Jurkat, Clone E6-1 (cell line): ENCODE measurements around the gene ZNF469.

Experiments used
- DNase-seq: peaks from one replicate; pipeline ENCODE4 v3.0.0-alpha.2; 2011; ENCODE audit warnings: low read depth, low spot score
- H3K4me3 ChIP-seq: 2 replicates; pipeline ENCODE4 v1.5.1; 2011; ENCODE audit warnings: mild to moderate bottlenecking, low read length, control low read depth, moderate library complexity

ZNF469 gene

GRCh38 chr16:88429387-88430184, 46.8 kb downstream of the ZNF469 start:
- no peak for DNase-seq
- no peak overlapping the region for H3K4me3 ChIP-seq

- DNase-seq, result no peak
- no peak overlapping the region for H3K4me3 ChIP-seq
Measured at GRCh38 chr16:88430185-88430523, 47.4 kb downstream of the ZNF469 start.

GRCh38 chr16:88430524-88431446, 48.0 kb downstream of the ZNF469 start:
- no peak overlapping the region for H3K4me3 ChIP-seq
- no peak for DNase-seq

GRCh38 chr16:88431651-88432050, 48.9 kb downstream of the ZNF469 start:
- no peak overlapping the region for H3K4me3 ChIP-seq

GRCh38 chr16:88432174-88432573, 49.4 kb downstream of the ZNF469 start:
- no peak for DNase-seq

More at GRCh38 chr16:88431651-88432050, 48.9 kb downstream of the ZNF469 start:
- DNase-seq, result no peak

More at GRCh38 chr16:88432174-88432573, 49.4 kb downstream of the ZNF469 start:
- no peak overlapping the region for H3K4me3 ChIP-seq
